GM19043 (cell line): ENCODE data around the gene CENPO.

Experiments
- ATAC-seq: cut with Tn5 transposase; IDR thresholded peaks from one replicate; pipeline ENCODE4 v1.9.1; 2021; ENCODE audit warnings: low read depth; ENCODE audit not compliant: unreplicated experiment

Gene CENPO, protein sequence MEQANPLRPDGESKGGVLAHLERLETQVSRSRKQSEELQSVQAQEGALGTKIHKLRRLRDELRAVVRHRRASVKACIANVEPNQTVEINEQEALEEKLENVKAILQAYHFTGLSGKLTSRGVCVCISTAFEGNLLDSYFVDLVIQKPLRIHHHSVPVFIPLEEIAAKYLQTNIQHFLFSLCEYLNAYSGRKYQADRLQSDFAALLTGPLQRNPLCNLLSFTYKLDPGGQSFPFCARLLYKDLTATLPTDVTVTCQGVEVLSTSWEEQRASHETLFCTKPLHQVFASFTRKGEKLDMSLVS

GRCh38 chr2:24792874-24793760 is at the start of gene CENPO, which contains the start of gene PTRHD1:
TSS of gene CENPO (plus strand) at chr2:24793425. CDS start at chr2:24793920, 495 bp downstream.
TSS of gene PTRHD1 (minus strand) at chr2:24793391. CDS start at chr2:24793377, 14 bp downstream.
- peak; percentile 89 for ATAC-seq

- ATAC-seq = no peak
Measured at GRCh38 chr2:24743924-24744323, 49.3 kb upstream of the CENPO start.

DNA sequence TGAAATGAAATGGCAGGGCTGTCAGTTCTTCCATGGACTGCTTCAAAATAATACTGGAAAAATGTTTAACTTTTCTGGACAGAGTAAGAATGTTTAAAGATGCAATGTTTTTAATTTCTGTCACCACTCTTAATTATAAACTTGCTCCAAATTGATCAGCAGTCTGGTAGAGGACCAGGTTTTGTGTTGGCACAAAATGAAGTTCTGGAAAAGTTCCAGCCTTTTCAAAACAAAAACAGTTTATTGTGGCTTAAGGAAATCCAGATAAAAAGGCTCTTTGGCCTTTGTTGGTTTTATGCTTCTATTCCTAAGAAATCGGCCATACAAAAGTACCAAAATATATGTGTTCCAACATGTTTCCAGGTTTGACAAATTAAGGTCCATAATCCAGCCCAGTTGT is 48.9 kb upstream of the CENPO start:
- no peak for ATAC-seq

DNA sequence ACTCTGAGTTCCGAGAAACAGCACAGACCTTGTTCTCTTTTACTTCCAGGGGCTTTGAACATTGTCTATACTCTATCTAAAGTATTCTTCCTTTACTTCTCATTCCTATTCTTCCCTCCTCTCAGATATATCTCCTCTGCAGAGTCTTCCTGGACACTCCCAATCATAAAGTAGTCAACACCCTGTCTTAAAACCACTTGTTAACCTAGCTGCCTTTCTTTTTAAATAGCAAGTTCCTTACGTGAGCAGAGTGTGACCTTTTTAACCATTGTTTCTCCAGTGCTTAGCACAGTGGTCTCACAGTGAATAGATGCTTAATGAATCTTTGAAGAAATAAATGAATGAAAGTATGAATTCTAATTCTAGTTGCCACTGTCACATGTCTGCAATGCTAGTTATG is 47.4 kb upstream of the CENPO start:
- ATAC-seq = no peak

GRCh38 chr2:24747299-24747698 is 45.9 kb upstream of the CENPO start:
- no peak for ATAC-seq

DNA sequence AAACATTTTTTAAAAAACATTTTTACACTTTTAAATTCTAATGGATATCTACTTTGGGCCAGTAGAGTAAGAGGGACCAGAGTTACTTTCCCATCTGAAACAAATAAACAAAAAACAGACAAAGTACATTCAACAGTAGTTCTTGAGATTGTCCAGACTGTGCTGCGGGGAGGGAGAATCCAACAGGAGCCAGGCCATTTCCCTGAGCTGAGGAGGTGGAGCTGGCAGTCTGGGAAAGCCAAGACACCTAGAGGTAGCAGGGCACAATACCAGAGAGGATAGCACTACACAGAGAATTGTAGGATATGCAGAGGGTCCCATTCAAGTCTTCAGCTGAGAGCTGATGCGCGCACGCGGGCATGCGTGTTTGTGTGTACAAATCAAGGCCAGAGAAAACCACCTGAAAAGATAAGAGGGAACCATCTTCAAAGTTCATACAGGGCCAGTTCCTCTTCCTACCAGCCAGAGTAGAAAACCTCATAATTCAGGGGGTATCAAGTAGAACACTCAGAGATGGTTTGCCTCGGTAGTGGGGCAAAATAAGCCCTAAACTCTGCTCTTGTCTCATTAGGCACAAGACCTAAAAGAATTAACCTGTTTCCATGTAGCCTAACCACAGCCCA is 44.0 kb upstream of the CENPO start:
- ATAC-seq = no peak

GRCh38 chr2:24754985-24755705 is 38.1 kb upstream of the CENPO start:
- no peak for ATAC-seq

GRCh38 chr2:24756789-24757188 is 36.4 kb upstream of the CENPO start:
- ATAC-seq = no peak

DNA sequence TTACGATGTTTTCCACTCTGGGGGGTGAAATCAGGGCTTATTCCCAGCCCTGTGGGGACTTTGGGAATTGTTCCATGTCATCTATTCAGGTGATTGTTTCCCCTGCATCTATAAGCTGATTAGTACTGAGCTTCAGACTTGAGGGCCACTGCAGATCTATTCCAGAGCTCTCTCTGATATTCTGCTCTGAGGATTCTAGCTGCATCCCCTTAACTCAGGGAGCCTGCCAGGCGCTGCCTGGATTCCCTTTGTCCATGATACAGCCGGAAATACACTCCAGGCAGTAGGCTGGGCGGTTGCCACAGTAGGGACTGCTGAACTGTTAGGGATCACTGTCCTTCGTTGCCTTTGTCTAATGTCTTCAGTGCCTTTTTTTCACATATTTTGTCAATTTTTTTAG is 31.4 kb upstream of the CENPO start:
- ATAC-seq = no peak

DNA sequence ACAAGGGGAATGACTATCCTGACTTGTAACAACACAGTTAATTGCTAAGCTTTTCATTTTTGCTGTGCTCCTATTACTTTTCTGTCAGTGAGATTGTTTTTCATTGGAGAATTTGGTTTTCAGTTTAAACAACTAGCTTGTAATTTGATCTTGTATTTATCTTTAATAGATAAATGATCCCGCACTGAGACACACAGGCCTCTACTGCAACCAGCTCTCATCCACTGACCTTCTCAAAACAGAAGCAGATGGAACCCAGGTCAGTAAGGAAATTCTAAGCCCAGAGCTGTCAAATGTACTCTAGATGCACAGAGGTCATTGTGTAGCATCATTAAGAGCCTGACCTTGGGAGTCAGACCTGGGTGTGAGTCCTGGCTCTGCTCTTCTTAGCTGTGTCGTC is 30.7 kb upstream of the CENPO start:
- ATAC-seq = no peak

- ATAC-seq = no peak
Measured at GRCh38 chr2:24763843-24764242, 29.4 kb upstream of the CENPO start.

DNA sequence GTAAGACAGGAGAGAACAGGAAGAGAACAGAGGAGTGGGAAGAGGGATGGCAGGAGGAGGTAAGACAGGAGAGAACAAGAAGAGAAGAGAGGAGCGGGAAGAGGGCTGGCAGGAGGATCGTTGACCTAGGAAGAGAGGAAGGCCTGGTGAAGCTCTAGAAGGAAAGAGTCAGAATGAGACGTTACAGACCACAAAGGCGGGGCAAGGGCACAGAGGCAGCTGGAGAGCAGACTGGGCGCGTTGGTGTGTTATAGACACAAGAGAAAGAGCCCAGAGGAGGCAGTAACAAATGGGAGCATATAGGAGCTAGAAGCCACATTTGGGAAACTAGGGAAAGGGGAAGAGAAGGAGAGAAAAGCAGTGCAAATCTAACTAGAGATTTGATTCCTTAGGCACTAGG is 26.6 kb upstream of the CENPO start:
- no peak for ATAC-seq

DNA sequence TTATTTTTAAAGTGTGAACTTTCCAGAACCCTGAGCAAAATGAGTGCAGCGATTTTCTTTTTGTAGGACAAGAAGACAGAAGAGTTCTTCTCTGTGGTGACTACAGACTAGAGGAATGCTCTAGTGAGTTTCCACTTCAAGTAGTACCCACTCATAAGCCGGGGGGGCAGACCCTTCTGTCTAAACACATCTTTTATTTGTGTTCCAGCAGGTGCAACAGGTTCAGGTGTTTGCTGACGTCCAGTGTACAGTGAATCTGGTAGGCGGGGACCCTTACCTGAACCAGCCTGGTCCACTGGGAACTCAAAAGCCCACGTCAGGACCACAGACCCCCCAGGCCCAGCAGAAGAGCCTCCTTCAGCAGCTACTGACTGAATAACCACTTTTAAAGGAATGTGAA is 25.2 kb upstream of the CENPO start:
- no peak for ATAC-seq

DNA sequence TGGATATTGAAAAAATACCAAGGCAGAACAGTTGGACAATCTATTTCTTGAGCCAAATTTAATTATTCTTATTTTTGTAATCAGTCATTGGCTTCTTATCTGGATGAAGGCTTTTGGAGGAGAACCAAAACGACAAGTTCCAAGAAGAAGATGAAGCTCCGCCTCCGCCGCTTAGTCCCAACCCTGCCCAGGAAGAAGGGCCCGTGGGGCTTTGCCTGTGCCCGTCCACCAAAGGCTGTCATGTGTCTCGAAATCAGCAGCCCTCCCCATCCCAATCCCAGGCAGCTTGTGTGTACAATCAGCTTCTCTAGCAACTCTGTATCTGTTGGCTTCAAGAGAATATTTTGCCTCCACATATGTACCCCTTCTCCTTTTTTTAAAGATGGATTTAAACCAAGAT is 24.6 kb upstream of the CENPO start:
- ATAC-seq = no peak

GRCh38 chr2:24771061-24771460 is 22.2 kb upstream of the CENPO start:
- no peak for ATAC-seq

- ATAC-seq = no peak
Measured at GRCh38 chr2:24771764-24772586, 21.2 kb upstream of the CENPO start.

DNA sequence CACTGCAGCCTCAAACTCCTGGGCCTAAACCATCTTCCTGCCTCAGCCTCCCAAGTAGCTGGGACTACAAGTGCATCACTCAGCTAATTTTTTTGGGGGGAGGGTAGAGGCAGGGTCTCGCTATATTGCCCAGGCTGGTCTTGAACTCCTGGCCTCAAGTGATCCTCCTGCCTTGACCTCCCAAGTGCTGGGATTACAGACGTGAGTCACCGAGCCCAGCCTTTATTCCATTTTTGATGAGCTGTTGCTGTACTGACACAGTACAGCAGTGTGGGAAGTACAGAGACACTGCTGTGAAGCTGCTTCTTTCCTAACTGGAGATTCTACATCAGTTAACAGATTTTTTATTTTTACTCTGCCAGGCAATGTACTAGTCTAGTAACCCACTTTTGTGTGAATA is 18.9 kb upstream of the CENPO start:
- no peak for ATAC-seq

GRCh38 chr2:24779116-24779515 is 14.1 kb upstream of the CENPO start:
- ATAC-seq = no peak

- no peak for ATAC-seq
Measured at GRCh38 chr2:24783641-24784040, 9.6 kb upstream of the CENPO start.
